Activated naive CD4-positive, alpha-beta T cell treated with anti-CD3 and anti-CD28 coated beads, Interleukin-2, amount 10 ng/mL, durations not matched to agents 5 hours and 36 hours (primary cell): Measurements from ENCODE around the gene DENND6B. TPM values are rescaled to one million over a fixed set of nuclear protein-coding genes. Genes with fewer than 3 reads are reported as not detected.

Experiments
- total RNA-seq, 2 experiments: library from RNA; stranded (reverse); gene quantifications; one replicate each; pipeline ENCODE4 v1.2.3, GENCODE V29; 2021

Gene DENND6B, protein sequence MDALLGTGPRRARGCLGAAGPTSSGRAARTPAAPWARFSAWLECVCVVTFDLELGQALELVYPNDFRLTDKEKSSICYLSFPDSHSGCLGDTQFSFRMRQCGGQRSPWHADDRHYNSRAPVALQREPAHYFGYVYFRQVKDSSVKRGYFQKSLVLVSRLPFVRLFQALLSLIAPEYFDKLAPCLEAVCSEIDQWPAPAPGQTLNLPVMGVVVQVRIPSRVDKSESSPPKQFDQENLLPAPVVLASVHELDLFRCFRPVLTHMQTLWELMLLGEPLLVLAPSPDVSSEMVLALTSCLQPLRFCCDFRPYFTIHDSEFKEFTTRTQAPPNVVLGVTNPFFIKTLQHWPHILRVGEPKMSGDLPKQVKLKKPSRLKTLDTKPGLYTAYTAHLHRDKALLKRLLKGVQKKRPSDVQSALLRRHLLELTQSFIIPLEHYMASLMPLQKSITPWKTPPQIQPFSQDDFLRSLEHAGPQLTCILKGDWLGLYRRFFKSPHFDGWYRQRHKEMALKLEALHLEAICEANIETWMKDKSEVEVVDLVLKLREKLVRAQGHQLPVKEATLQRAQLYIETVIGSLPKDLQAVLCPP
- total RNA-seq = 1 to 10 TPM; 4.5 to 4.7 TPM

DNA sequence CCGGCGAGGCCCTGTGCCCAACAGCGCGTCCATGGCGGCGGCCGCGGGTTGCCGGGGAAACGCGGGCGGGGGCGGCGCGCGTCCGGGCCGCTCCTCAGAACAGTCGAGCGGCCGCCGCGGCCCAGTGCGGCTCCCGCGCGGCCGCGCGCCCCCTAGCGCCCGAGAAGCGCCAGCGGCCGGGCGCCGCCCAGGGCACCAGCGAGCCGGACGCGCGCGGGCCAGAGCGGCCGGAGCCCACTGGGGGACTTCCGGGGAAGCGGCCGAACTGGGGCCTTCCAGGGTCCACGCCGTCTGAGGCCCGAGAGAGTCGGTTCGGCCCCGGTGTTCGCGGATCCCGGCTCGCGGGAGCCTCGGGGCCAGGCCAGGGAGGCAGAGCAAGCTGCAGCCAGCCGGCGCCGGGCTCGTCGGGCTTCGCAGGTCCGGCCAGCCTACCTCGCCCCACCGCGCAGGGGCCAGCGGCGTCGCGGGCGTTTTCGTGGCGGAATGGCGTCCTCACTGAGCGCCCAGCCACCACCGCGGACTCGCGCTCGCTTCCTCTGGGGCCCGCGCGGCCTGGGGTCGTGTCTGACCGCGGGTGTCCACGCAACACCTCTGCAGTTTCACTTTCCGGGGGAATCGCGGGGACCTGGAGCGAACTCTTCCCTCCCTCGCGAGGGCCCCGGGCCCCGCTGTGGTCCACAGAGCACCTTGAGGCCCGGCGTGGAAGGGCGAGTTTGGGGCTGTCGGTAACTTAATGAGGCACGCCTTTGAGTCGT is at the start of gene DENND6B:
Gene DENND6B, minus strand, starts transcription at position 57 of the 755 bp plus-strand sequence. Its CDS starts 24 bp downstream, at position 33.

DNA sequence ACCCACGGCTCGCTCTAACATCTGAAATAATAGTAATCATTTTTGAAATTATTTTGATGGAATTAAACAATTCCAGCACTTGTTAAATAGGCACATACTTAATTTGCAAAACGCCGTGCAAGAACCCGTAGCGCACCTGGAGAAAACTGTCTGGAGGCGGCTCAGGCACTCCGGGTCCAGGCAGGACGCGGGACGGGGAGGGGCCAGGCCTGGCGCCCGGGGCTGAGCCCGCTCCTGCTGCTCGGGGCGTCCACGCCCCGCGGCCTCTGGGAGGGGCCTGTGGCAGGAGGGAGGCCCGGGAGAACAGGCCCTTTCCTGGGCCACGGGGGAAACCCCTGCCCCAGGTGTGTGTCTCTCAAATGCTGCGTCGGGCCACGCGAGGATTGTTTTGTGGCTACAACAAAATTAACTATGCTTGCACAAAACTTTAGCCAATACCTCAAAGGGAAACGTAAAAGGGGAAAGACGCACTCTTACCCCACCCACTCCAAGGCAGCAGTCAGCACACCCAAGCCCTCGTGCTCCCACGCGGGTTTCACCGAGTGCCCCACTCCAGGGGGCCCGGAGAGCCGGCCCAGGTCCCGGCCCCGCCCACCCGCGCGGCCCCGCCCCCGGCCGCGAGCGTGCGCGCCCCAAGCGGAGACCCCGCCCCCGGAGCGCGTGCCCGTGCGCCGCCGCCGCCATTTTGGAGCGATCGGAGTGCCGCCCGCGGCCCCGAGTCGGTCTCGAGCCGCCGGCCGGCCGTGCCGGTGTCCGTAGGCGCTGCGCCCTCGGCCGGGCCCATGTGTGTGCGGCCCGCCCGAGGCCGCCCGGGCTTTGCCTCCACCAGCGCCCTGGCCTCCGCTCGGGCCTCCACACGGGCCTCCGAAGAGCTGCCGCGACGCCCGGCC is 16.1 kb upstream of the DENND6B start, which contains the start of gene PPP6R2:
Gene PPP6R2, plus strand, starts transcription at position 677 of the 890 bp plus-strand sequence. CDS start 50,582 bp downstream, outside the sequence.

DNA sequence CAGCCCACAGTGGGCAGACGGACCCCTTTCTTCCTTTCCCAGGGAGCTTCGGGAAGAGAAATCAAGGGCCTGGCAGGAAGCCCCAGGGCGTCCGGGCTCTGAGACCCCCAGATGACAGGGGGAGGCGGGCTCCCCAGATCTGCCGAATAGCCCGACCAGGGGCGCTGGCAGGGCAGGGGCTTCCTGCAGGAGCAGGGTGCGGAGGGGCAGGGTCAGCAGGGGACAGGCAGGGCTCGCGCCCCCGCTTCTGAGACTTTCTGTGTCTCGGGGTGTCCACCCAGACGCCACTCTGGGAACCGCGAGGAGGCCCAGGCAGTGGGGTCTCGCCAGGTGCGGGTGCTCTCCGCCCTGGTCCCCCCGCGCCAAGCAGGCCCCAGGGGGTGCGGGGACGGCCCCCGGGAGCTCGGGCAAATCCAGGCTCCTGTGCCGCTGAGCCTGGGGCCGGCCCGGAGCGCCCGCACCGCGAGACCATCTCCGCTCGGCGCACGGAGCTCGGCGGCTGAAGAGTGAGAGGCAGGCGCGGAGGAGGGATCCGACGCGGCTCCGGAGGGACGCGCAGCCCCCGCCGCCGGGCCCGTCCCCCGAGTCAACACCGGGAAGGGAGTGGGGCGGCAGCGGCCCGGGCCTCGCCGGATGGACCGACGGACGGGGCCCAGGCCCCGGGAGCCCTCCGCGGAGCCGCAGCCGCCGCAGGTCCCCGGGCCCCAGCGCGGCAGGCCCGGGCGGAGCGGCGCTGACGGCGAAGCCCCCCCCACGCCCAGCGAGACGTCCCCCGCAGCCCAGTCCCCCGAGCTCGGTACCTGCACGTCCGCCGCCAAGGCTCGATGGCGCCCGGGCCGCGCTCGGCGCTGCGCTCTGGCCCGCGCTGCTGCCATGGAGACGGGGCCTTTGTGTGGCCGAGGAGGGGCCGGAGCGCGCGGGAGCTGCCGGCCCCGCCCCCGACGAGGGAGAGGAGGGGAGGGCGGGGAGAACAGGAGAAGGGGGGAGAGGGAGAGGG is 19.8 kb downstream of the DENND6B start, which contains the start of gene PLXNB2:
Gene PLXNB2, minus strand, starts transcription at position 894 of the 997 bp plus-strand sequence. CDS start 17,062 bp downstream, outside the sequence.

DNA sequence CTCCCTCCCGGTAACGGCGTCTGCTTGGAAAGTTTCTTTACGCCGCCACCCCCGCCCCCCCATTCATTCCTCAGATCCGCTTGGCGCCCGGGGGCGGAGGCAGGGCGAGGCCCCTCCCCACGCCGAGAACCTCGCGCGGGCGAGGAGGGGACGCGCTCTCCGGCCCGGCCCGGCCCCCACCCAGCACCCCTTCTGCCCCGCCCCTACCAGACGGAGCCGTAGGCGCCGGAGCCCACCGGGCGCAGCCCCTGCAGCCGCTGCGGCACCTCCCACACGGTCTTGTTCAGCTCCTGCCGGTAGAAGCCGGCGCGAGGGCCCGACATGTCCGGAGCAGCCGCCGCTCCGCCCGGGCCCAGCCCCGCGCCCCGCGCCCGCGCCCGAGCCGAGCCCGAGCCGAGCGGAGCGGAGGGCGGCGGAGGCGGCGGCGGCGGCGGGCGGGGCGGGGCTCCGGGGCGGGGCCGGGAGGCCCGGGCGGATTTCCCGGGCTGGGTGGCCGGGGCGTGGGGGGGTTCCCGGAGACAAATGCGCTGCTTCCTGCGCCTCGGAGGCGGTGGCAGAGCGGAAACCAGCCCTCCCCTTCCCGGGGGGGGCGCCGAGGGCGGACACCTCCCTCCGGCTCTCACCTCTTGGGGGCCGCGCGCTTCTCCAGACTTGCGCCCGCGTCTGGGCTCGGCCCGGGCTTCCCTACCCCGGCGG is 56.7 kb downstream of the DENND6B start, which contains the start of gene MAPK11:
Gene MAPK11, minus strand, starts transcription at position 411 of the 696 bp plus-strand sequence. Its CDS starts 88 bp downstream, at position 323.

DNA sequence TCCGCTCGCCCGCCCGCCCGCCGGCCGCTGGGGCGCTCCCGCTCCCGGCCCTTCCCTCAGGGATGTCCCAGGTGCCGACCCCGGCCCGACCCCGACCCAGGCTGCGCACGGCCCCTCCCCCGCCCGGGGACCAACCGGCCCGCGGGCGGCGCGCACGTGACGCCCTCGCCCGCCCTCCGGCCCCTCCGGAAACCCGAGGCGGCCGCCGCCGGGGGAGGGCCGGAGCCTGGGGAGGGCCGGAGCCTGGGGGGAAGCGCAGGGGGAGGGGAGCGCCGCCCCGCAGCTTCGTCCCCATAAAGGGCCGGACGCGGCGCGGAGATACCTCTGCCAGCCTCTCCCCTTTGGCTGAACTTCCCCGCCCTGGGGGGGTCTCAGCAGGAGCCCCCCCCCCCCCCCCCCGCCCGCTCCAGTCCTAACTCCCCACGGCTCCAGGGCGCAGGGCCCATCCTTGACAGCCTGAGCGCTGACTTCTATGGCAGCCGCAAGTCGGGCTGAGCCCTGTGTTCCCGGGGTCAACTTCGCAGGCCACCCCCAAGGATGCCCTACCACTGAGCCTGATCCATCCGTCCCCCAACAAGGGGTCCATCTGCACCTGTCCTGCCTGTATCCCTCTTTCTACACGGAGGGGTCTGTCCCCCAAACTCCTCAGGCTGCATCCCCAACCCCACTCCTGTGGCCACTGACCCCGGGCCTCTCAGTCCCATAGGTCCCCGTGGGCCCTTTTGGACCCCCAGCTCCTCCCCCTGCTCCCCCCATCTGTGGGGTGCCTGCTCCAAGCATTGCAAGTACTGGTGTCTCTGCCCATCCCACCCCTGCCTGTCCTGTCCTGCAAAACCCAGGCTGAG is 65.0 kb downstream of the DENND6B start, which contains the start of gene MAPK12:
Gene MAPK12, minus strand, starts transcription at position 69 of the 845 bp plus-strand sequence. CDS start 174 bp downstream, outside the sequence.

Other genes with a start within 250 kb of the DENND6B start
- under 1 TPM; 0.43 to 0.68 TPM for gene MLC1, start 241.6 kb downstream of the DENND6B start, total RNA-seq
- gene MOV10L1, start 237.0 kb downstream of the DENND6B start, total RNA-seq = not detected
- gene PANX2, start 156.3 kb downstream of the DENND6B start, total RNA-seq = under 1 TPM; 0.20 to 0.22 TPM
- gene TRABD, start 141.1 kb downstream of the DENND6B start, total RNA-seq = 100 to 1,000 TPM; 115 to 118 TPM
- gene SELENOO, start 126.0 kb downstream of the DENND6B start, total RNA-seq = 10 to 100 TPM; 22.6 to 24.6 TPM
- 10 to 100 TPM; 58.8 to 62.5 TPM for gene TUBGCP6, start 82.0 kb downstream of the DENND6B start, total RNA-seq
- gene HDAC10, start 75.7 kb downstream of the DENND6B start, total RNA-seq = 10 to 100 TPM; 91.0 to 92.5 TPM
- gene MAPK12, start 65.3 kb downstream of the DENND6B start, total RNA-seq = 1 to 10 TPM; 3.2 to 3.3 TPM
- 10 to 100 TPM in 1 of 2 experiments, 1 to 10 TPM in 1; 8.9 to 11.4 TPM for gene MAPK11, start 56.6 kb downstream of the DENND6B start, total RNA-seq
- 10 to 100 TPM; 16.1 to 16.4 TPM for gene PLXNB2, start 19.4 kb downstream of the DENND6B start, total RNA-seq
- 10 to 100 TPM; 54.5 to 60.9 TPM for gene PPP6R2, start 16.3 kb upstream of the DENND6B start, total RNA-seq
- 100 to 1,000 TPM; 174 to 186 TPM for gene SBF1, start 148.0 kb upstream of the DENND6B start, total RNA-seq
- 1 to 10 TPM; 4.6 to 6.1 TPM for gene ADM2, start 154.5 kb upstream of the DENND6B start, total RNA-seq
- not detected for gene MIOX, start 159.8 kb upstream of the DENND6B start, total RNA-seq
- 100 to 1,000 TPM; 106 to 107 TPM for gene LMF2, start 180.7 kb upstream of the DENND6B start, total RNA-seq
- 10 to 100 TPM; 83.5 to 88.7 TPM for gene NCAPH2, start 181.2 kb upstream of the DENND6B start, total RNA-seq
- 10 to 100 TPM in 1 of 2 experiments, 1 to 10 TPM in 1; 3.8 to 11.7 TPM for gene SCO2, start 198.6 kb upstream of the DENND6B start, total RNA-seq
- gene TYMP, start 203.0 kb upstream of the DENND6B start, total RNA-seq = 10 to 100 TPM; 39.2 to 41.7 TPM
- 1 to 10 TPM; 6.4 to 7.6 TPM for gene KLHDC7B, start 218.9 kb upstream of the DENND6B start, total RNA-seq
- not detected for gene SYCE3, start 235.9 kb upstream of the DENND6B start, total RNA-seq